Natural killer cell (primary cell): ENCODE results near the gene CCR7. TPM values are rescaled to one million over a fixed set of nuclear protein-coding genes. Genes with fewer than 3 reads are reported as not detected.

Source experiments
- ATAC-seq, 3 donors: fragments of 150-1000 bp in 2 of 3; fragments of 200-7000 bp in 1 of 3; cut with Tn5 transposase; 1 replicate in 1 of 3; 2 replicates in 2 of 3; pipeline ENCODE4 v1.10.0; 2021; ENCODE audit warnings: mild to moderate bottlenecking in 2 of 3, moderate library complexity in 2 of 3
- DNase-seq, 2 donors: peaks; one replicate each; pipeline versions ENCODE4 v3.0.0 to v3.0.0-alpha.2; 2013 to 2021; ENCODE audit warnings: mixed read lengths in 1 of 2
- H3K27ac ChIP-seq: one replicate; pipeline ENCODE4 v1.5.1; 2013; ENCODE audit warnings: mild to moderate bottlenecking, low read length
- H3K27me3 ChIP-seq: one replicate; pipeline ENCODE4 v1.6.1; 2013; ENCODE audit warnings: low read length; ENCODE audit not compliant: control insufficient read depth, insufficient read depth
- H3K36me3 ChIP-seq: one replicate; pipeline ENCODE4 v1.6.1; 2013; ENCODE audit warnings: low read length; ENCODE audit not compliant: control insufficient read depth, insufficient read depth
- H3K4me1 ChIP-seq: one replicate; pipeline ENCODE4 v1.6.1; 2013; ENCODE audit warnings: low read length; ENCODE audit not compliant: control insufficient read depth, insufficient read depth
- H3K4me3 ChIP-seq: one replicate; pipeline ENCODE4 v1.5.1; 2013; ENCODE audit warnings: low read length
- H3K9me3 ChIP-seq: one replicate; pipeline ENCODE4 v1.6.1; 2013; ENCODE audit warnings: low read length; ENCODE audit not compliant: control insufficient read depth, insufficient read depth
- H3K27ac Mint-ChIP-seq, 2 donors: one replicate each; pipeline ENCODE4 v1.8.0; 2022; ENCODE audit warnings: mild to moderate bottlenecking in 2 of 2, mixed read lengths in 2 of 2, moderate library complexity in 1 of 2
- H3K27me3 Mint-ChIP-seq, 2 donors: one replicate each; pipeline ENCODE4 v1.8.0; 2022; ENCODE audit warnings: low read depth in 2 of 2, mixed read lengths in 2 of 2
- H3K36me3 Mint-ChIP-seq: one replicate; pipeline ENCODE4 v1.8.0; 2022; ENCODE audit warnings: mixed read lengths
- H3K4me1 Mint-ChIP-seq, 2 donors: one replicate each; pipeline ENCODE4 v1.8.0; 2022; ENCODE audit warnings: mixed read lengths in 2 of 2
- H3K4me3 Mint-ChIP-seq: one replicate; pipeline ENCODE4 v1.8.0; 2022; ENCODE audit warnings: mild to moderate bottlenecking, moderate library complexity, mixed read lengths
- H3K9me3 Mint-ChIP-seq, 2 donors: one replicate each; pipeline ENCODE4 v1.8.0; 2022; ENCODE audit warnings: mixed read lengths in 2 of 2
- CTCF ChIP-seq: fragments of 200-600 bp; IDR thresholded peaks from one replicate; pipeline ENCODE4 v1.8.0; 2022; ENCODE audit warnings: antibody characterized with exemption
- WGBS: methylation state at CpG from one replicate; pipeline ENCODE4 v1.1.7; 2013; ENCODE audit warnings: missing lambda C conversion rate; ENCODE audit not compliant: insufficient coverage; 5-methylcytosine and 5-hydroxymethylcytosine counted together
- intact Hi-C: fragments of 100-400 bp; cut with micrococcal nuclease; formaldehyde crosslinking; loops from one replicate; pipeline ENCODE4 v1.14.2; 2022
- total RNA-seq, 4 donors: library from RNA; stranded (reverse); fragments of 120-200 nt in 1 of 4; gene quantifications; one replicate each; pipeline versions ENCODE4 v1.2.3 to v1.2.4, GENCODE V29; 2013 to 2022

Gene CCR7
- total RNA-seq, 3 donors from 2014 or later (not counting 1 experiment from before 2014, with no cell fraction given) = 3.2 to 8.0 (median 6.6) TPM

DNA sequence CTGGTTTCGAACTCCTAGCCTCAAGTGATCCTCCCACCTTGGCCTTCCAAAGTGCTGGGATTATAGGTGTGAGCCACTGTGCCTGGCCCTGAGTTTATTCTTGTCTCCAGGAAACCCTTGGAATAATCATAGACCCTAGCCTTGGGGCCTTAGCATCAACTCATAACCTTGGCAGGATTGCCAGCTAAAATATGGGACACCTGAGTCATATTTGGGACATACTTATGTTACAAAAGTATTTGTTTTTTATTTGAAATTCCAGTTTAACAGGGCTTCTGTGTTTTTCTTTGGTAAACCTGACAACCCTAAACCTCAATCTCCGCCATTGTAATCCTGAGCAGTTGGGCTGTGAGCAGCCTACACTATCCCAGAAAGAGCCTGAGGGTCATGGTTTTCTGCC, 35.3 kb downstream of the CCR7 start:
- Mint-ChIP-seq H3K9me3 (peaks cover 0 to 4% of the 10 kb centered on the region in 2 donors), H3K4me3 (no peak overlapping the region), H3K27me3 (peaks cover 5 to 7% of the 10 kb centered on the region in 2 donors), H3K36me3 (peaks cover 9% of the 10 kb centered on the region), H3K4me1 (peaks cover 47 to 52% of the 10 kb centered on the region in 2 donors), H3K27ac (no peak overlapping the region)
- Histone ChIP-seq H3K9me3 (no peaks in the 10 kb centered on the region), H3K4me3 (no peak overlapping the region), H3K36me3 (no peaks in the 10 kb centered on the region), H3K27me3 (no peaks in the 10 kb centered on the region), H3K27ac (no peak overlapping the region), H3K4me1 (peaks cover 62% of the 10 kb centered on the region)
- TF ChIP-seq CTCF = no peak
- ATAC-seq = no peak
- DNase-seq = no peak
- intact Hi-C loops = loop anchor here (1.0 to 5.0 kb wide), 2 partner anchors 14 to 228 kb away; no protein-coding TSS in a partner anchor
- 95% methylated on average over 2 of the region's 2 CpGs for WGBS

GRCh38 chr17:40528692-40529417, 36.4 kb downstream of the CCR7 start:
- Mint-ChIP-seq H3K27me3 (peaks cover 3 to 7% of the 10 kb centered on the region in 2 donors), H3K4me1 (peaks cover 46 to 50% of the 10 kb centered on the region in 2 donors), H3K27ac (peak overlapping the region; percentile 54 to 56), H3K36me3 (peaks cover 20% of the 10 kb centered on the region), H3K4me3 (peak overlapping the region; percentile 84), H3K9me3 (peaks cover 0 to 8% of the 10 kb centered on the region in 2 donors)
- Histone ChIP-seq H3K4me3 (no peak overlapping the region), H3K36me3 (no peaks in the 10 kb centered on the region), H3K9me3 (no peaks in the 10 kb centered on the region), H3K4me1 (peaks cover 50% of the 10 kb centered on the region), H3K27me3 (no peaks in the 10 kb centered on the region), H3K27ac (no peak overlapping the region)
- 38% methylated on average over 7 of the region's 10 CpGs for WGBS
- DNase-seq (peak in 1 of 2 donors; percentile 80), ATAC-seq (peak; percentile 62 to 73 (median 64))
- intact Hi-C loops = loop anchor here (1.0 kb wide), 1 partner anchor 13 kb away; no protein-coding TSS in a partner anchor
- no peak for TF ChIP-seq CTCF

DNA sequence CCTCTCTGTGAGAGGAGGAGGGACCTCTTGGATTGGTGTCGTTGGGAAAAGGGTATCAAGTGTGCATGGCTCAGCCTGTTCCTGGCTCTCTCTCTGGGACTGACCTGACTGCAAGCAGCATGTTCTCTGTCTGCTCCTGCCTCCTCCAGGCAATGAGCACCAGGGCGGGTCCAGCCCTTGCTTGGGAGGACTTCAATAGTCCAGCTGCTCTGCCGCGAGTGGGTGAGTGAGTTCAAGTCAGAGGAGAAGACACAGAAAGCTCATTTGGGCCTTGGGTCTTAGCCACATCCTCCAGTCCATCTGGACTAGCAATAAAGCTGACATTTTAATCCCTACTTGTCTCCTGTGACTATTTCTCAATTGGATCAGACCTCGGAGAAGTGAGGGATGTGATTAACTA, 38.6 kb downstream of the CCR7 start:
- 90% methylated on average over 5 of the region's 5 CpGs for WGBS
- H3K27ac ChIP-seq = no peak overlapping the region
- peaks cover 36% of the 10 kb centered on the region for H3K4me1 ChIP-seq
- Mint-ChIP-seq H3K27me3 (peaks cover 0 to 5% of the 10 kb centered on the region in 2 donors), H3K27ac (no peak overlapping the region), H3K4me1 (peaks cover 38 to 39% of the 10 kb centered on the region in 2 donors), H3K36me3 (peaks cover 30% of the 10 kb centered on the region), H3K9me3 (peaks cover 0 to 8% of the 10 kb centered on the region in 2 donors), H3K4me3 (no peak overlapping the region)
- intact Hi-C loops = no loop called here
- DNase-seq (no peak), ATAC-seq (no peak)
- H3K9me3 ChIP-seq = no peaks in the 10 kb centered on the region
- H3K4me3 ChIP-seq = no peak overlapping the region
- no peaks in the 10 kb centered on the region for H3K27me3 ChIP-seq
- no peaks in the 10 kb centered on the region for H3K36me3 ChIP-seq
- TF ChIP-seq CTCF = no peak
